ENCODE data around the gene DIPK1B.

DIPK1B gene

DNA sequence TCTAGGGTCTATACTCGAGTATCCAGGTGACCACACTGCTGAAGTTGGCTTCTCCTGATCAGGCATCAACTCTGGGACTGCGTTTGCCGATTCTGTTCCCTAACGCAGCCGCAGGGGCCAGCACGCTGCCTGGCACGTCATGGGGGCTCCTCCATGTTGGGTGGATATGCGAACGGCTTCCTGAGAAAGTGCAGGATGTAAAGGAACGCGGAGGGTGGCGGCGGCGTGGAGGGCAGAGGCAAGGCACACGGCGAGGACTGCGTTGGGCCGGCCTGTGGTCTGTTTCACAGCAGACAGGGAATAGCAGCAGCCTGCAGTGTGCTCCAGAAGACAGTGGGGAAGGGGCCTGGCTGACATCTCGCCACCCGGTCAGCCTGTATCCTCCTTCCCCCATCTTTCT, 26.6 kb downstream of the DIPK1B start:
- H3K4me3 ChIP-seq (ENCODE audit: control insufficient read depth, low read depth, low read length), result no peak overlapping the region
- TF ChIP-seq, protein P1, sequence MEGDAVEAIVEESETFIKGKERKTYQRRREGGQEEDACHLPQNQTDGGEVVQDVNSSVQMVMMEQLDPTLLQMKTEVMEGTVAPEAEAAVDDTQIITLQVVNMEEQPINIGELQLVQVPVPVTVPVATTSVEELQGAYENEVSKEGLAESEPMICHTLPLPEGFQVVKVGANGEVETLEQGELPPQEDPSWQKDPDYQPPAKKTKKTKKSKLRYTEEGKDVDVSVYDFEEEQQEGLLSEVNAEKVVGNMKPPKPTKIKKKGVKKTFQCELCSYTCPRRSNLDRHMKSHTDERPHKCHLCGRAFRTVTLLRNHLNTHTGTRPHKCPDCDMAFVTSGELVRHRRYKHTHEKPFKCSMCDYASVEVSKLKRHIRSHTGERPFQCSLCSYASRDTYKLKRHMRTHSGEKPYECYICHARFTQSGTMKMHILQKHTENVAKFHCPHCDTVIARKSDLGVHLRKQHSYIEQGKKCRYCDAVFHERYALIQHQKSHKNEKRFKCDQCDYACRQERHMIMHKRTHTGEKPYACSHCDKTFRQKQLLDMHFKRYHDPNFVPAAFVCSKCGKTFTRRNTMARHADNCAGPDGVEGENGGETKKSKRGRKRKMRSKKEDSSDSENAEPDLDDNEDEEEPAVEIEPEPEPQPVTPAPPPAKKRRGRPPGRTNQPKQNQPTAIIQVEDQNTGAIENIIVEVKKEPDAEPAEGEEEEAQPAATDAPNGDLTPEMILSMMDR (conservative IDR thresholded peaks at IDR 0.05; ENCODE audit: control insufficient read depth, insufficient read depth, low read depth, low read length), result no peak
- DNase-seq (ENCODE audit: low read depth), result no peak

DNA sequence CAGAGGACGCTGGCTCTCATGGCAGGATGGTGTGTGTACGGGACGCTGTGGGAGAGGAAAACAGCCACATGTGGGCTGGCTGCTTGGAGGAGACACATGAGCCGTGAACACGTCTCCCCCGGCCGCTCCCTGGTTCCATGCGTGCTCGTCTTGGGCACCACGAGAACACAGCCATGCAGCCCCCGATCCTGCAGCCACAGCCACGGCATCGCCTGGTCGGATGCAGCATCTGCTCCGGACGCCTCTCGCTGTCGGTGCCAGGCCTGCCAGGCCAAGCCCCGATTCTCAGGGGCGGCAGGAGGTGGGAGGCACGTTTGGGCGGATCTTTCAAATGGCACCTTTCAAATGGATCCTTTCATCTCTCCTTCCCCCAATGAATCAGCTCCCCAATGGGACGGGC, 27.1 kb downstream of the DIPK1B start:
- H3K4me3 ChIP-seq (ENCODE audit: control insufficient read depth, low read depth, low read length), result no peak overlapping the region
- TF ChIP-seq, protein P1 (conservative IDR thresholded peaks at IDR 0.05; ENCODE audit: control insufficient read depth, insufficient read depth, low read depth, low read length), result no peak
- DNase-seq (ENCODE audit: low read depth), result no peak

- TF ChIP-seq, protein P1 (conservative IDR thresholded peaks at IDR 0.05; ENCODE audit: control insufficient read depth, insufficient read depth, low read depth, low read length), result no peak
- DNase-seq (ENCODE audit: low read depth), result no peak
- no peak overlapping the region for H3K4me3 ChIP-seq (ENCODE audit: control insufficient read depth, low read depth, low read length)
Measured at GRCh38 chr9:136740069-136740468, 27.7 kb downstream of the DIPK1B start.

DNA sequence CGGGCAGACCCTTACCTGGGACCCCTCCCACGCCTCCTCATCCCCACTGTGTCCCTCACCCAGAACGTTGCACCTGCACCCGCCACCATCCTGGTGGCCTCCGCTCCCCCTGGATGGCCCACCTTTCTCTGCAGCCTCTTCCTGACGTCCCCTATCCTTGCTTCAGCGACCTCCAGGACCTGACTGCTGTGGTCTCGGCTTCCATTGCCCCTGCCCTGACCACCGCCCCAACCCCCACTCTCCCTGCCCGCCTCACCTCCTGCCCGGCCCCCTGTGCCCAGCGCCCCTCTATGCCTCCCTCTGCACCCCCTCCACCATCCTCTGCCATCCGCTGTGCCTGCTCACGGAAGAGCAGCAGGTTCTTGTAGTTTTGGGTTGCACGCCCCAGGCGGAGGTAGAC, 28.1 kb downstream of the DIPK1B start:
- H3K4me3 ChIP-seq (ENCODE audit: control insufficient read depth, low read depth, low read length), result no peak overlapping the region
- DNase-seq (ENCODE audit: low read depth), result no peak
- TF ChIP-seq, protein P1 (conservative IDR thresholded peaks at IDR 0.05; ENCODE audit: control insufficient read depth, insufficient read depth, low read depth, low read length), result no peak

- TF ChIP-seq, protein P1 (conservative IDR thresholded peaks at IDR 0.05; ENCODE audit: control insufficient read depth, insufficient read depth, low read depth, low read length), result no peak
- H3K4me3 ChIP-seq (ENCODE audit: control insufficient read depth, low read depth, low read length), result no peak overlapping the region
- DNase-seq (ENCODE audit: low read depth), result no peak
Measured at GRCh38 chr9:136740971-136741882, 28.9 kb downstream of the DIPK1B start.

DNA sequence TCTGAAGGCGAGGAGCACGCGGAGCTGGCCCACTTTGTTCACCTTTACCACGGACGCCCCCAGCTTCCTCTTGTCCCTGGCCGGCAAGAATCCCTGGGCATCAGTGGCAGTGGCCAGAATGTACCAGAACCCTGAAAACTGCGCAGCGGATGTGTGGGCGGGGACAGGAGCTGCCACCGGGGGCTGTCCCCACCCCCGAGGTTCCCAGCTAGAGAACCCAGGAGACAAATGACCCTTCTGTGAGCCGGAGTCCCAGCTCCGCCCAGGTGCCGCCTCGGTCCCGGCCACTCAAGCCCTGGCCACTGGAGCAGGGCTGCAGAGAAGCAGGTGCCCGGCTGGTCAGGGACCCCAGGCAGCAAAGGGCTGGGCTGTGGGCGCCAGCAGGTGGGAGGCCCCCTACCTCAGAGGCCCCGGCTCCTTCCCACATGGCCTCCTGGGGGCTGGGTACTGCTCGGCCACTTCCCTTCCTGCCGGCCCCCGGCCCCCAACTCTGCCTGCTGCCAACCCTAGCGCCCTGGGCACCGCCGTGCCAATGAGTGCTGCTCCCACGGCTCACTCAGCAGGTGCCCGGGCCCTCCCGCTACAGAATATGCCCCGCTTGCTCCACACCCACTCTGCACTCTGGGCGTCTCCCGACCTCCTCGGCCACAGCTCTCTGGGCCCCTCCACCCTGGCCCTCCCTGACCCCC, 29.7 kb downstream of the DIPK1B start:
- TF ChIP-seq, protein P1 (conservative IDR thresholded peaks at IDR 0.05; ENCODE audit: control insufficient read depth, insufficient read depth, low read depth, low read length), result no peak
- no peak overlapping the region for H3K4me3 ChIP-seq (ENCODE audit: control insufficient read depth, low read depth, low read length)
- no peak for DNase-seq (ENCODE audit: low read depth)

Data from fibroblast of mammary gland (primary cell).